GM12873 (cell line): Measurements from ENCODE around the gene CXCR3.
A peak's percentile ranks its signal among the peaks of the same experiment; 100 is the strongest.

Experiments
- CTCF ChIP-seq: IDR thresholded peaks from 2 replicates; pipeline ENCODE4 v1.5.1; 2012; ENCODE audit warnings: low read depth, mild to moderate bottlenecking, moderate library complexity, low read length, control low read depth; ENCODE audit not compliant: insufficient read depth; ENCODE audit errors: missing control alignments

CXCR3 gene

DNA sequence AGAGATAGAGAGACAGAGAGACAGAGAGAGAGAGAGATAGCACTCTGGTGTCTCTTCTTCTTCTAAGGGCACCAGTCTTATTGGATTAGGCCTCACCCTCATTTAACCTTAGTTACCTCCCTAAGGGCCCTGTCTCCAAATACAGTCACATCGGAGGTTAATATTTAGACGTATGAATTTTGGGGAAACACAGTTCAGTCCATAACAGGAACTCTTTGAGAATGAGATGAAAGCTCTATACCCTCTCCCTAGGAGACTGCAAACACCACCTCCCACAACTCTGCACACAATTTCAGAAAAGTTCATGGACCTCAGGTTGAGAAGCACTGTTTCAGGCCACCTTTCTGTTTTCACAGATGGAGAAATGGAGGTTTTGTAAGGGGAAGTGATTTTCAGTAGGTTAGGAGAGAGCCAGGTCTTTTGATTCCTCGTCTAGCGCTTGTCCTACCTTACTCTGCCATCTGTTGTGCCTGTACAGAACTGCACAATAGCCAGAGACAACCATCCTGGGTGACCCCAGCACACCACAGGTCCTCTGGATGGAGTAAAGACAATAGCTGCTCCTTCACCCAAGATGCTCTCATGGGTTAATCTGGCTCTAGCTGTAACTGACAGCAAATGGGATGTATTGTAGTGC is 32.1 kb upstream of the CXCR3 start:
- TF ChIP-seq CTCF, result peak; percentile 60

DNA sequence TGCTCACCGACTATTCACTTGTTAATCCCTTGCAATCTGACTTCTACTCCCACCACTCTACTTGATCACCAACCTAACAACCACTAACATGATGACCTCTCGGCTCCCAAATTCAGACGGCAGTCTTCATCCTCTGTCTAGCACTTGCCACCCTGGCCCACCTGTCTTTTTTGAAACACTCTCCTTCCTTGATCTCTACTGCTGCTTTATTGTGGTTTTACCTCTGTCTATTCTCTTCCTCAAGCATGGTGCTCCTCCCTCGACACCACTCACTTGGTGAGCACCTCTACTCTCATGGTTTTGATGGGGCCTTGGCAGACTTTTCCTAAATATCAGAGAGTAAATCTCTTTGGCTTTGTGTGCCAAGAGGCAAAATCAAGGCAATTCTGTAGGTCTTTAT is 21.7 kb upstream of the CXCR3 start:
- no peak for TF ChIP-seq CTCF

- TF ChIP-seq CTCF, result no peak
Observed at GRCh38 chrX:71638409-71638808, 20.1 kb upstream of the CXCR3 start.

DNA sequence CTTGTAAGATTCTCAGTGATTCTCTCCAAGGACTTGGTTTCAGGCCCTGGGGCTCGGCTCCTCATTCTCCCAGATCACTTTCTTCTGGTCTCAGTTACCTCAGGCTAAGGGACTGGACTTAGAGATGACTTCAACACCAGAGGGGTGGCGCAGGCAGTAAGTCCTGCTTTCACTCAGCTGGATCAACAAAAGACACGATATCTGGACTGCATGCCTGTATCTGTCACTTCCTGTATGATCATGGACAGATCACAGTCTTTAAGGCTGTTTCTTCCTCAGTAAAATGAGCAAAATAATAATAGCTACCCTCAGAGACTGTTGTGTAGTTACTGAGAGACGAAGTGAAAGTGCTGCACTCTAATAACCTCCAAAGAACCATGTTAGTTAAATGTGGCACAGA is 19.5 kb upstream of the CXCR3 start:
- no peak for TF ChIP-seq CTCF

- no peak for TF ChIP-seq CTCF
Observed at GRCh38 chrX:71637253-71637618, 18.9 kb upstream of the CXCR3 start.

- no peak for TF ChIP-seq CTCF
Observed at GRCh38 chrX:71636438-71637252, 18.3 kb upstream of the CXCR3 start.

GRCh38 chrX:71634366-71634765 is 16.1 kb upstream of the CXCR3 start:
- no peak for TF ChIP-seq CTCF
